SK-N-SH (cell line): ENCODE data around the gene RMND1. TPM values are rescaled to one million over a fixed set of nuclear protein-coding genes. Genes with fewer than 3 reads are reported as not detected.
A peak's percentile ranks its signal among the peaks of the same experiment; 100 is the strongest.

Source experiments
- CTCF ChIA-PET: fragments of 300-600, 350-600 bp; formaldehyde crosslinking; extraction: SDS; loops from one replicate; lab custom pipeline; 2021; lab: Yijun Ruan, JAX
- POLR2A ChIA-PET: fragments of 350-600 bp; sonication (Branson Sonifier 250); formaldehyde crosslinking; extraction: SDS; loops from one replicate; lab custom pipeline; 2020; ENCODE audit warnings: antibody characterized with exemption, inconsistent platforms; lab: Yijun Ruan, JAX
- DNase-seq: peaks from one replicate; pipeline ENCODE4 v3.0.0; 2012
- H2AFZ ChIP-seq: fragments of 200-600 bp; sonication (generic); 2 replicates; pipeline ENCODE4 v1.8.1; 2016; ENCODE audit warnings: antibody characterized with exemption, mild to moderate bottlenecking, low read depth
- H3F3A ChIP-seq: fragments of 200-600 bp; sonication (generic); replicated peaks from 2 replicates; pipeline ENCODE3; 2016; ENCODE audit warnings: antibody characterized with exemption, mild to moderate bottlenecking; ENCODE audit not compliant: insufficient read depth
- H3K27ac ChIP-seq, 2 experiments: fragments of 200-500 bp in 1 of 2; fragments of 200-600 bp in 1 of 2; sonication (Bioruptor generic) in 1 of 2; sonication (generic), shearing (Covaris generic) in 1 of 2; 2 replicates each; pipeline versions ENCODE4 v1.5.1 to v1.6.1; 2014 to 2016; ENCODE audit warnings: low read depth in 2 of 2, inconsistent platforms in 1 of 2, low read length in 1 of 2, mild to moderate bottlenecking in 1 of 2, mixed read lengths in 1 of 2
- H3K27me3 ChIP-seq: fragments of 200-600 bp; sonication (generic), shearing (Covaris generic); 2 replicates; pipeline ENCODE4 v1.6.1; 2016; ENCODE audit warnings: mixed run types; ENCODE audit not compliant: insufficient read depth
- H3K36me3 ChIP-seq, 2 experiments: fragments of 200-500 bp in 1 of 2; fragments of 200-600 bp in 1 of 2; sonication (Bioruptor generic) in 1 of 2; sonication (generic) in 1 of 2; replicated peaks in 1 of 2; 2 replicates each; pipeline versions ENCODE3 to v1.5.1; 2014 to 2016; ENCODE audit warnings: low read length in 1 of 2, mild to moderate bottlenecking in 1 of 2; ENCODE audit not compliant: insufficient read depth in 2 of 2, control insufficient read depth in 1 of 2
- H3K4me1 ChIP-seq, 2 experiments: fragments of 200-500 bp in 1 of 2; fragments of 200-600 bp in 1 of 2; sonication (Bioruptor generic) in 1 of 2; sonication (generic), shearing (Covaris generic) in 1 of 2; 2 replicates each; pipeline versions ENCODE4 v1.5.1 to v1.6.1; 2014 to 2016; ENCODE audit warnings: low read depth in 1 of 2, low read length in 1 of 2, mixed run types in 1 of 2; ENCODE audit not compliant: insufficient read depth in 2 of 2, control insufficient read depth in 1 of 2
- H3K4me2 ChIP-seq: fragments of 200-600 bp; sonication (generic), shearing (Covaris generic); 2 replicates; pipeline ENCODE4 v1.6.1; 2017; ENCODE audit warnings: mixed run types
- H3K4me3 ChIP-seq, 2 experiments: fragments of 200-500 bp in 1 of 2; fragments of 200-600 bp in 1 of 2; sonication (Bioruptor generic) in 1 of 2; sonication (generic), shearing (Covaris generic) in 1 of 2; 2 replicates each; pipeline versions ENCODE4 v1.5.1 to v1.8.1; 2014 to 2016; ENCODE audit warnings: low read depth in 2 of 2, inconsistent platforms in 1 of 2, low read length in 1 of 2, mild to moderate bottlenecking in 1 of 2, mixed read lengths in 1 of 2, moderate library complexity in 1 of 2
- H3K79me2 ChIP-seq: fragments of 200-600 bp; sonication (generic); 2 replicates; pipeline ENCODE4 v1.8.1; 2017; ENCODE audit warnings: mild to moderate bottlenecking; ENCODE audit not compliant: insufficient read depth
- H3K9ac ChIP-seq: fragments of 200-600 bp; sonication (generic); 2 replicates; pipeline ENCODE4 v1.6.1; 2017; ENCODE audit warnings: mixed run types
- H3K9me2 ChIP-seq: fragments of 200-600 bp; sonication (generic); 2 replicates; pipeline ENCODE4 v1.6.1; 2017; ENCODE audit warnings: mixed run types
- H3K9me3 ChIP-seq: fragments of 200-600 bp; sonication (generic); 2 replicates; pipeline ENCODE4 v1.6.1; 2017; ENCODE audit warnings: mixed run types, mild to moderate bottlenecking, moderate library complexity
- H4K20me1 ChIP-seq: fragments of 200-600 bp; sonication (generic); 2 replicates; pipeline ENCODE4 v1.6.1; 2017; ENCODE audit warnings: mild to moderate bottlenecking, mixed run types; ENCODE audit not compliant: insufficient read depth
- EP300 ChIP-seq, 2 experiments: IDR thresholded peaks; 2 replicates each; pipeline versions ENCODE4 v1.4.0 to v1.6.1; 2012; ENCODE audit warnings: borderline replicate concordance in 1 of 2, low read depth in 1 of 2, low read length in 1 of 2
- EZH2phosphoT487 ChIP-seq: fragments of 200-600 bp; sonication (generic); IDR thresholded peaks from 2 replicates; pipeline ENCODE4 v1.6.1; 2017; ENCODE audit warnings: low read depth, mixed run types, mild to moderate bottlenecking, antibody characterized with exemption, moderate library complexity, borderline replicate concordance
- GABPA ChIP-seq: IDR thresholded peaks from 2 replicates; pipeline ENCODE4 v1.4.0; 2012; ENCODE audit warnings: low read depth, mild to moderate bottlenecking
- GATA2 ChIP-seq: sonication (generic); formaldehyde crosslinking; IDR thresholded peaks from 2 replicates; pipeline ENCODE4 v1.5.0; 2020; ENCODE audit warnings: mild to moderate bottlenecking, missing genetic modification reagents
- MEF2A ChIP-seq: IDR thresholded peaks from 2 replicates; pipeline ENCODE4 v1.4.0; 2012; ENCODE audit warnings: low read depth, borderline replicate concordance
- MXI1 ChIP-seq: IDR thresholded peaks from 2 replicates; pipeline ENCODE4 v1.6.1; 2012; ENCODE audit warnings: mild to moderate bottlenecking, low read depth, low read length, improper control_type of control experiment
- NRF1 ChIP-seq: IDR thresholded peaks from 2 replicates; pipeline ENCODE4 v1.6.1; 2012; ENCODE audit warnings: low read depth, mild to moderate bottlenecking, low read length
- PBX3 ChIP-seq: IDR thresholded peaks from 2 replicates; pipeline ENCODE4; 2012
- RCOR1 ChIP-seq: fragments of 150-350 bp; IDR thresholded peaks from 2 replicates; pipeline ENCODE4 v1.6.1; 2017; ENCODE audit warnings: antibody characterized with exemption, low read length
- RXRA ChIP-seq: IDR thresholded peaks from 2 replicates; pipeline ENCODE4 v1.4.0; 2012; ENCODE audit warnings: low read depth, mild to moderate bottlenecking, borderline replicate concordance
- SIN3A ChIP-seq: IDR thresholded peaks from 2 replicates; pipeline ENCODE4 v1.6.1; 2012; ENCODE audit warnings: low read depth, mild to moderate bottlenecking, low read length, moderate library complexity, borderline replicate concordance
- SMC3 ChIP-seq: IDR thresholded peaks from 2 replicates; pipeline ENCODE4 v1.6.1; 2012; ENCODE audit warnings: low read depth, low read length, improper control_type of control experiment
- ZBTB33 ChIP-seq: IDR thresholded peaks from 2 replicates; pipeline ENCODE4 v1.4.0; 2012; ENCODE audit warnings: low read depth, borderline replicate concordance
- WGBS: methylation state at CpG from one replicate; pipeline ENCODE4 v1.1.6; 2017; ENCODE audit warnings: low lambda C conversion rate; 5-methylcytosine and 5-hydroxymethylcytosine counted together
- polyA plus RNA-seq, 3 experiments: library from polyadenylated mRNA; depleted of rRNA; stranded (reverse); fragments of >200 nt; gene quantifications; 2 replicates each; pipeline ENCODE4 v1.2.3, GENCODE V29; 2012
- TF ChIP-seq, protein P1 (sequence below): IDR thresholded peaks from 2 replicates; pipeline ENCODE4 v1.4.0; 2012; ENCODE audit warnings: low read depth, borderline replicate concordance

The RMND1 gene
- polyA plus RNA-seq, 1 of the 3 experiments (the other 2 are of a cell fraction): 14.8 TPM

DNA sequence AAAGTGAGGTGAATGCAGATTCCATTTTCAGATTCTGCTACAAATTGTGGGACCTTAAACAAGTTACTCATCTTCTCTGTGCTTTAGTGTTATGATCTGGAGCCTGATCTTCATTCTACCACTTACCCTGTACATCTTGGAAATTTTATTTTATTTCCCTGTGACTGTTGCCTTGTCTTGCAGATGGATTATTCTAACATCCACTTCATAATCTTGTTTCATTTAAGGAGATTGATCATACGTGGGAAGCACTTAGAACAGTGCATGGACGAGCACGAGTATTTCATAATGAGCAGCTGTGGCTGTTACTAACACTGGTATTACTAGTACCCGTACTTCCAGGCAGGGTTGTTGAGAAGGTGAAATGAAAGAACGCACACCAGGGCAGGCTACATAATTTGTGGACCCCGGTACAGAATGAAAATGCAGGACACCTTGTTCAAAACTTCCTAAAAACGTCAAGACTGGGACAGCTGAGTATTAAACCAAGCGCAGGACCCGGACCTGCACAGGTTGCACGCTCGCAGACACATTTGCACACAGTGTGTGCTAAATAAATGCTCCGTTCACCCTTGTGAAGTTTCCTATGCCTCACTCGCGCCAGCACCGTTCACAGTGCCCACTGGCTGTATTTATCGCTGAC lies 41.4 kb upstream of the RMND1 start:
- CTCF ChIA-PET: interaction anchor here (1.4 kb wide), 1 partner anchor 11 kb away, joined by 3 read pairs; no protein-coding TSS in a partner anchor
- 15% methylated on average over 12 of the region's 16 CpGs for WGBS
- peaks cover 0 to 3% of the 10 kb centered on the region in 2 experiments; a peak in 1 of 4 replicates for H3K4me1 ChIP-seq

GRCh38 chr6:151490996-151491395 lies 39.1 kb upstream of the RMND1 start:
- Histone ChIP-seq H3K4me2 (no peak overlapping the region), H3K27me3 (peaks cover 21% of the 10 kb centered on the region; the same call in 1 of the 2 replicates), H3K4me3 (no peak overlapping the region), H3K9me2 (no peaks in the 10 kb centered on the region), H4K20me1 (no peaks in the 10 kb centered on the region), H3K4me1 (peaks cover 0 to 3% of the 10 kb centered on the region in 2 experiments; a peak in 1 of 4 replicates), H3K36me3 (no peaks in the 10 kb centered on the region), H2AFZ (no peak overlapping the region), H3K27ac (no peak overlapping the region), H3K9ac (no peak overlapping the region), H3K79me2 (no peaks in the 10 kb centered on the region), H3F3A (no peaks in the 10 kb centered on the region), H3K9me3 (no peaks in the 10 kb centered on the region)
- no peak for DNase-seq
- ChIA-PET CTCF (no interaction called here), POLR2A (no interaction called here)
- 21% methylated on average over 7 of the region's 7 CpGs for WGBS
- TF ChIP-seq RXRA (no peak), ZBTB33 (no peak), MXI1 (no peak), MEF2A (no peak), NRF1 (no peak), GABPA (no peak), RCOR1 (no peak), SIN3A (no peak), PBX3 (no peak), SMC3 (no peak)
- TF ChIP-seq, protein P1, sequence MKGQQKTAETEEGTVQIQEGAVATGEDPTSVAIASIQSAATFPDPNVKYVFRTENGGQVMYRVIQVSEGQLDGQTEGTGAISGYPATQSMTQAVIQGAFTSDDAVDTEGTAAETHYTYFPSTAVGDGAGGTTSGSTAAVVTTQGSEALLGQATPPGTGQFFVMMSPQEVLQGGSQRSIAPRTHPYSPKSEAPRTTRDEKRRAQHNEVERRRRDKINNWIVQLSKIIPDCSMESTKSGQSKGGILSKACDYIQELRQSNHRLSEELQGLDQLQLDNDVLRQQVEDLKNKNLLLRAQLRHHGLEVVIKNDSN: no peak

More for the DNA sequence above, 41.4 kb upstream of the RMND1 start:
- Histone ChIP-seq H3K9me2 (no peaks in the 10 kb centered on the region), H3F3A (no peaks in the 10 kb centered on the region), H3K9me3 (no peaks in the 10 kb centered on the region), H3K9ac (no peak overlapping the region), H3K36me3 (no peaks in the 10 kb centered on the region), H3K4me2 (peak overlapping the region; percentile 78; the same call in 1 of the 2 replicates), H4K20me1 (no peaks in the 10 kb centered on the region), H3K79me2 (no peaks in the 10 kb centered on the region), H3K27me3 (peaks cover 27% of the 10 kb centered on the region; the same call in 1 of the 2 replicates), H3K27ac (no peak overlapping the region), H3K4me3 (peak overlapping the region; percentile 46 to 51; a peak in 3 of 4 replicates), H2AFZ (no peak overlapping the region)
- POLR2A ChIA-PET: no interaction called here
- no peak for DNase-seq
- TF ChIP-seq MEF2A (no peak), EP300 (IDR thresholded peaks at IDR 0.05; ENCODE audit: borderline replicate concordance in 1 of 2, low read depth in 1 of 2, low read length in 1 of 2) (no peak), ZBTB33 (no peak), GATA2 (no peak), EZH2phosphoT487 (no peak), SIN3A (no peak), GABPA (no peak), PBX3 (no peak)
